HepG2 (cell line): ENCODE results near the gene VTN. TPM values are rescaled to one million over a fixed set of nuclear protein-coding genes. Genes with fewer than 3 reads are reported as not detected.

Experiments
- ATAC-seq: fragments of 200-7000 bp; cut with Tn5 transposase; 3 replicates; pipeline ENCODE4 v1.9.1; 2020; ENCODE audit warnings: mild to moderate bottlenecking, moderate library complexity
- BruUV-seq: library from RNA; stranded (reverse); fragments of 400-500 nt; replicated peaks from 2 replicates; lab custom pipeline; 2021; lab: Mats Ljungman, UMichigan
- CTCF ChIA-PET: fragments of 300-600 bp; formaldehyde crosslinking; extraction: SDS; loops from one replicate; lab custom pipeline; 2021; ENCODE audit warnings: low total read pairs, inconsistent platforms, low intra/inter-chr PET ratio; lab: Yijun Ruan, JAX
- POLR2A ChIA-PET: fragments of 350-600 bp; sonication (Branson Sonifier 250); formaldehyde crosslinking; loops from one replicate; lab custom pipeline; 2020; ENCODE audit warnings: antibody characterized with exemption, inconsistent platforms; lab: Yijun Ruan, JAX
- DNase-seq: peaks from one replicate; pipeline ENCODE4 v3.0.0-alpha.2; 2015; ENCODE audit warnings: low spot score
- FAIRE-seq: peaks from 3 replicates; lab custom pipeline; 2011; peaks lifted over from hg19 to GRCh38; lab: Jason Lieb, UNC
- H2AFZ ChIP-seq: one replicate; pipeline ENCODE4 v1.6.1; 2011; ENCODE audit warnings: low read length, inconsistent platforms
- H3K27ac ChIP-seq: fragments of 300-600 bp; 3 replicates; pipeline ENCODE4 v1.8.0; 2011; ENCODE audit warnings: mixed run types, mild to moderate bottlenecking, mixed read lengths, low read length, inconsistent platforms; ENCODE audit not compliant: insufficient read depth; ENCODE audit errors: extremely low read length
- H3K27me3 ChIP-seq, 2 experiments: fragments of 200-600 bp in 1 of 2; 2 replicates in 1 of 2; 3 replicates in 1 of 2; pipeline versions ENCODE4 v1.6.0 to v1.8.0; 2011; ENCODE audit warnings: low read length in 2 of 2, mild to moderate bottlenecking in 2 of 2, moderate library complexity in 2 of 2, inconsistent platforms in 1 of 2; ENCODE audit not compliant: insufficient read depth in 2 of 2, control insufficient read depth in 1 of 2
- H3K36me3 ChIP-seq, 2 experiments: fragments of 200-600 bp in 1 of 2; replicated peaks in 1 of 2; 2 replicates in 1 of 2; 3 replicates in 1 of 2; pipeline versions ENCODE4 v1.5.1 to v1.8.0; 2011; ENCODE audit warnings: low read length in 2 of 2, inconsistent platforms in 1 of 2; ENCODE audit not compliant: insufficient read depth in 2 of 2, control insufficient read depth in 1 of 2
- H3K4me1 ChIP-seq: 2 replicates; pipeline ENCODE4 v1.5.1; 2012; ENCODE audit warnings: low read length, inconsistent platforms; ENCODE audit not compliant: insufficient read depth
- H3K4me2 ChIP-seq: 2 replicates; pipeline ENCODE4 v1.6.0; 2011; ENCODE audit warnings: low read depth, low read length, inconsistent platforms
- H3K4me3 ChIP-seq, 3 experiments: fragments of 200-600 bp in 1 of 3; sonication (generic), shearing (Covaris generic) in 1 of 3; replicated peaks in 1 of 3; 2 replicates each; pipeline ENCODE4 v1.5.1; 2011 to 2016; ENCODE audit warnings: low read length in 3 of 3, inconsistent platforms in 2 of 3, low read depth in 2 of 3, mild to moderate bottlenecking in 2 of 3, control low read depth in 1 of 3, mixed read lengths in 1 of 3; ENCODE audit not compliant: insufficient read depth in 1 of 3
- H3K79me2 ChIP-seq: one replicate; pipeline ENCODE4 v1.6.1; 2011; ENCODE audit warnings: low read length, inconsistent platforms; ENCODE audit not compliant: insufficient read depth
- H3K9ac ChIP-seq: 2 replicates; pipeline ENCODE4 v1.6.0; 2011; ENCODE audit warnings: mild to moderate bottlenecking, low read depth, low read length, inconsistent platforms; ENCODE audit not compliant: insufficient read depth
- H3K9me3 ChIP-seq: 2 replicates; pipeline ENCODE4 v1.5.1; 2012; ENCODE audit warnings: mild to moderate bottlenecking, low read length
- H4K20me1 ChIP-seq: 2 replicates; pipeline ENCODE4 v1.6.0; 2011; ENCODE audit warnings: inconsistent platforms, mild to moderate bottlenecking, low read length, moderate library complexity; ENCODE audit not compliant: insufficient read depth
- ZBTB33 ChIP-seq: sonication (generic); formaldehyde crosslinking; IDR thresholded peaks from 2 replicates; pipeline ENCODE4 v1.4.0; 2020; ENCODE audit warnings: missing genetic modification reagents
- ZNF556 ChIP-seq: sonication (generic); formaldehyde crosslinking; IDR thresholded peaks from 2 replicates; pipeline ENCODE4 v1.4.0; 2020; ENCODE audit warnings: mild to moderate bottlenecking, missing genetic modification reagents, borderline replicate concordance
- WGBS: methylation state at CpG from one replicate; pipeline ENCODE4 v1.1.6; 2017; ENCODE audit warnings: low lambda C conversion rate; 5-methylcytosine and 5-hydroxymethylcytosine counted together
- in situ Hi-C: cut with HindIII; loops from 2 replicates; pipeline ENCODE4 v1.10.0; 2017; ENCODE audit warnings: low pct_unique_long_range_greater_than_20kb; ENCODE audit not compliant: extremely low pct_ligation_motif_present
- intact Hi-C: fragments of 100-400 bp; cut with micrococcal nuclease; formaldehyde crosslinking; loops from one replicate; pipeline ENCODE4 v1.10.0; 2022; ENCODE audit not compliant: unreplicated experiment
- polyA plus RNA-seq, 8 experiments: library from polyadenylated mRNA; depleted of rRNA in 3 of 8; stranded (reverse) in 7 of 8; unstranded in 1 of 8; fragments of >200 nt; fragmentation: Illumina TruSeq in 4 of 8; extraction: Trizol in 4 of 8; gene quantifications; 2 replicates each; pipeline versions ENCODE4 v1.2.1 to v1.2.3, GENCODE V29; 2011 to 2016; ENCODE audit warnings: low read depth in 4 of 8, missing spikeins in 1 of 8, mixed read lengths in 1 of 8; ENCODE audit not compliant: insufficient read depth in 1 of 8
- total RNA-seq, 5 experiments: library from RNA; depleted of rRNA; stranded (reverse); fragments of >200 nt; fragmentation: Illumina TruSeq; extraction: Trizol; gene quantifications; 2 replicates each; pipeline ENCODE4 v1.2.3, GENCODE V29; 2016; ENCODE audit warnings: low read depth in 1 of 5

The VTN gene
- total and polyA plus RNA-seq, 2 of the 13 experiments (the other 11 are each of a cell fraction or from before 2014, with no cell fraction given): 108 to 131 TPM

DNA sequence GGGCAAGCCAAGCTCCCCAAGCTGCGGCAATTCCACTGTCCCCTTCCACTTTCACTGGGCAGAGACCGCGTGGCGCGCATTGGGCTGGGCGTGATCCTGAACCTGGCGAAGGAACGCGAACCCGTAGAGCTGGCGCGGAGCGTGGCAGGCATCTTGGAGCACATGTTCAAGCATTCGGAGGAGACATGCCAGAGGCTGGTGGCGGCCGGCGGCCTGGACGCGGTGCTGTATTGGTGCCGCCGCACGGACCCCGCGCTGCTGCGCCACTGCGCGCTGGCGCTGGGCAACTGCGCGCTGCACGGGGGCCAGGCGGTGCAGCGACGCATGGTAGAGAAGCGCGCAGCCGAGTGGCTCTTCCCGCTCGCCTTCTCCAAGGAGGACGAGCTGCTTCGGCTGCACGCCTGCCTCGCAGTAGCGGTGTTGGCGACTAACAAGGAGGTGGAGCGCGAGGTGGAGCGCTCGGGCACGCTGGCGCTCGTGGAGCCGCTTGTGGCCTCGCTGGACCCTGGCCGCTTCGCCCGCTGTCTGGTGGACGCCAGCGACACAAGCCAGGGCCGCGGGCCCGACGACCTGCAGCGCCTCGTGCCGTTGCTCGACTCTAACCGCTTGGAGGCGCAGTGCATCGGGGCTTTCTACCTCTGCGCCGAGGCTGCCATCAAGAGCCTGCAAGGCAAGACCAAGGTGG is 11.2 kb upstream of the VTN start:
- intact Hi-C loops: no loop called here
- BruUV-seq: no TSS peak
- no peak overlapping the region for H3K9ac ChIP-seq
- H3K4me3 ChIP-seq: no peak overlapping the region
- WGBS: 97% methylated on average over 63 of the region's 72 CpGs
- CTCF ChIA-PET: no interaction called here
- POLR2A ChIA-PET: interaction anchor here (0.6 to 5.7 kb wide), 10 partner anchors 8 to 24 kb away, joined by 3 to 107 read pairs (median 7); partner anchors contain the start of genes POLDIP2, SARM1 and VTN
- no peaks in the 10 kb centered on the region for H3K27me3 ChIP-seq
- TF ChIP-seq ZNF556 (CRISPR knock-in tag) (no peak), ZBTB33 (peak; percentile 10; the same call in 1 of the 2 replicates)
- DNase-seq (no peak), ATAC-seq (no peak), FAIRE-seq (no peak)
- in situ Hi-C loops: no loop called here
- H3K9me3 ChIP-seq: no peaks in the 10 kb centered on the region
- no peak overlapping the region for H3K4me2 ChIP-seq
- H3K27ac ChIP-seq: no peak overlapping the region
- no peaks in the 10 kb centered on the region for H4K20me1 ChIP-seq
- no peak overlapping the region for H2AFZ ChIP-seq
- no peaks in the 10 kb centered on the region for H3K79me2 ChIP-seq
- peaks cover 26% of the 10 kb centered on the region for H3K4me1 ChIP-seq
- H3K36me3 ChIP-seq: no peaks in the 10 kb centered on the region
